HEK293T (cell line): ENCODE measurements around the gene HIGD2A.

Source experiments
- CTCF ChIA-PET: fragments of 350-600 bp; formaldehyde crosslinking; extraction: SDS; loops from one replicate; lab custom pipeline; 2021; ENCODE audit warnings: antibody characterized with exemption, inconsistent platforms; lab: Yijun Ruan, JAX
- POLR2A ChIA-PET: fragments of 350-600 bp; formaldehyde crosslinking; extraction: SDS; loops from one replicate; lab custom pipeline; 2020; ENCODE audit warnings: antibody characterized with exemption, inconsistent platforms; lab: Yijun Ruan, JAX
- DNase-seq: peaks from one replicate; pipeline ENCODE4 v3.0.0; 2012; ENCODE audit warnings: mixed read lengths; ENCODE audit errors: extremely low spot score
- ARNT ChIP-seq: fragments of 450-650 bp; IDR thresholded peaks from 2 replicates; pipeline ENCODE4 v1.6.1; 2017; ENCODE audit warnings: mild to moderate bottlenecking
- BHLHE40 ChIP-seq: fragments of 450-650 bp; IDR thresholded peaks from 2 replicates; pipeline ENCODE4 v1.6.1; 2016; ENCODE audit warnings: mild to moderate bottlenecking, moderate library complexity, borderline replicate concordance
- CTBP1 ChIP-seq: fragments of 450-650 bp; IDR thresholded peaks from 2 replicates; pipeline ENCODE4 v1.6.1; 2016; ENCODE audit warnings: borderline replicate concordance
- ELF4 ChIP-seq: fragments of 450-650 bp; IDR thresholded peaks from 2 replicates; pipeline ENCODE4 v1.6.1; 2017; ENCODE audit warnings: antibody characterized with exemption
- FOXA1 ChIP-seq: fragments of 450-650 bp; IDR thresholded peaks from 2 replicates; pipeline ENCODE4 v1.6.1; 2016; ENCODE audit warnings: mild to moderate bottlenecking
- FOXK2 ChIP-seq: fragments of 450-650 bp; IDR thresholded peaks from 2 replicates; pipeline ENCODE4 v1.6.1; 2016; ENCODE audit warnings: mild to moderate bottlenecking
- FOXM1 ChIP-seq: fragments of 450-650 bp; IDR thresholded peaks from 2 replicates; pipeline ENCODE4 v1.6.1; 2017; ENCODE audit warnings: mild to moderate bottlenecking, borderline replicate concordance
- HDGF ChIP-seq: fragments of 450-650 bp; IDR thresholded peaks from 2 replicates; pipeline ENCODE4 v1.6.1; 2017; ENCODE audit warnings: antibody characterized with exemption, borderline replicate concordance
- L3MBTL2 ChIP-seq: fragments of 450-650 bp; conservative IDR thresholded peaks from 2 replicates; pipeline ENCODE4 v1.6.1; 2016; ENCODE audit warnings: mild to moderate bottlenecking
- LEF1 ChIP-seq: fragments of 450-650 bp; IDR thresholded peaks from 2 replicates; pipeline ENCODE4 v1.6.1; 2017; ENCODE audit warnings: mild to moderate bottlenecking, borderline replicate concordance
- NFRKB ChIP-seq: fragments of 450-650 bp; IDR thresholded peaks from 2 replicates; pipeline ENCODE4 v1.6.1; 2016; ENCODE audit warnings: mild to moderate bottlenecking, moderate library complexity
- SP1 ChIP-seq: fragments of 450-650 bp; IDR thresholded peaks from 2 replicates; pipeline ENCODE4 v1.6.1; 2017
- SUZ12 ChIP-seq: fragments of 450-650 bp; IDR thresholded peaks from 2 replicates; pipeline ENCODE4 v1.6.1; 2016; ENCODE audit warnings: mild to moderate bottlenecking
- TARDBP ChIP-seq: fragments of 450-650 bp; IDR thresholded peaks from 2 replicates; pipeline ENCODE4 v1.6.1; 2016
- ZNF384 ChIP-seq: fragments of 450-650 bp; IDR thresholded peaks from 2 replicates; pipeline ENCODE4 v1.6.1; 2016
- TF ChIP-seq, protein P1 (sequence below): fragments of 450-650 bp; IDR thresholded peaks from 2 replicates; pipeline ENCODE4 v1.6.1; 2016

Gene HIGD2A

GRCh38 chr5:176425791-176426190 lies 37.2 kb downstream of the HIGD2A start:
- ChIA-PET CTCF (interaction anchor here (1.4 kb wide), 1 partner anchor 9 kb away, joined by 3 read pairs; no protein-coding TSS in a partner anchor), POLR2A (no interaction called here)
- TF ChIP-seq SUZ12 (no peak), HDGF (no peak), NFRKB (no peak), ARNT (no peak), CTBP1 (no peak), FOXA1 (no peak), FOXM1 (no peak), ZNF384 (no peak), SP1 (no peak), L3MBTL2 (no peak), LEF1 (no peak), FOXK2 (no peak), BHLHE40 (no peak), TARDBP (no peak), ELF4 (no peak)
- TF ChIP-seq, protein P1, sequence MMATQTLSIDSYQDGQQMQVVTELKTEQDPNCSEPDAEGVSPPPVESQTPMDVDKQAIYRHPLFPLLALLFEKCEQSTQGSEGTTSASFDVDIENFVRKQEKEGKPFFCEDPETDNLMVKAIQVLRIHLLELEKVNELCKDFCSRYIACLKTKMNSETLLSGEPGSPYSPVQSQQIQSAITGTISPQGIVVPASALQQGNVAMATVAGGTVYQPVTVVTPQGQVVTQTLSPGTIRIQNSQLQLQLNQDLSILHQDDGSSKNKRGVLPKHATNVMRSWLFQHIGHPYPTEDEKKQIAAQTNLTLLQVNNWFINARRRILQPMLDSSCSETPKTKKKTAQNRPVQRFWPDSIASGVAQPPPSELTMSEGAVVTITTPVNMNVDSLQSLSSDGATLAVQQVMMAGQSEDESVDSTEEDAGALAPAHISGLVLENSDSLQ = no peak
- DNase-seq = no peak

- POLR2A ChIA-PET = interaction anchor here (1.1 kb wide), 1 partner anchor 21 kb away, joined by 4 read pairs; the partner anchor contains the start of gene FAF2
- DNase-seq = no peak
- CTCF ChIA-PET = interaction anchor here (1.5 kb wide), 1 partner anchor 21 kb away, joined by 3 read pairs; no protein-coding TSS in a partner anchor
- TF ChIP-seq L3MBTL2 (no peak), ARNT (no peak), FOXA1 (no peak), SUZ12 (no peak), ZNF384 (no peak), TARDBP (no peak), FOXK2 (no peak), LEF1 (no peak), FOXM1 (no peak), NFRKB (no peak), SP1 (no peak), HDGF (no peak), ELF4 (no peak)
- TF ChIP-seq, protein P1 = no peak
These were observed 38.3 kb downstream of the HIGD2A start for GRCh38 chr5:176426876-176427275.

GRCh38 chr5:176427971-176428370 lies 39.4 kb downstream of the HIGD2A start:
- POLR2A ChIA-PET = no interaction called here
- DNase-seq = no peak
- TF ChIP-seq CTBP1 (no peak), FOXA1 (no peak), FOXK2 (no peak), SP1 (no peak), ZNF384 (no peak), BHLHE40 (no peak), SUZ12 (no peak), ELF4 (no peak)
- CTCF ChIA-PET = interaction anchor here (0.9 kb wide), 1 partner anchor 23 kb away, joined by 3 read pairs; no protein-coding TSS in a partner anchor

GRCh38 chr5:176429972-176430371 lies 41.4 kb downstream of the HIGD2A start:
- CTCF ChIA-PET = interaction anchor here (0.7 to 1.1 kb wide), 2 partner anchors 18 to 45 kb away, joined by 3 to 5 read pairs; no protein-coding TSS in a partner anchor
- no peak for DNase-seq

GRCh38 chr5:176432707-176433106 lies 44.2 kb downstream of the HIGD2A start:
- TF ChIP-seq FOXM1 (no peak), FOXK2 (no peak), ARNT (no peak), LEF1 (no peak), L3MBTL2 (no peak), CTBP1 (no peak), HDGF (no peak), ZNF384 (no peak), TARDBP (no peak), SP1 (no peak), SUZ12 (no peak), NFRKB (no peak), FOXA1 (no peak), BHLHE40 (no peak), ELF4 (no peak)
- TF ChIP-seq, protein P1 = no peak
- ChIA-PET CTCF (no interaction called here), POLR2A (no interaction called here)
- DNase-seq = no peak

More at GRCh38 chr5:176429972-176430371, 41.4 kb downstream of the HIGD2A start:
- POLR2A ChIA-PET = interaction anchor here (2.0 kb wide), 1 partner anchor 18 kb away, joined by 10 read pairs; the partner anchor contains the start of gene FAF2
- TF ChIP-seq ZNF384 (no peak), FOXK2 (no peak)

GRCh38 chr5:176436656-176437055 lies 48.1 kb downstream of the HIGD2A start:
- ChIA-PET CTCF (no interaction called here), POLR2A (no interaction called here)
- TF ChIP-seq LEF1 = no peak
- TF ChIP-seq ARNT = no peak
- TF ChIP-seq NFRKB = no peak
- no peak for TF ChIP-seq L3MBTL2
- no peak for TF ChIP-seq ZNF384
- TF ChIP-seq FOXA1 = no peak
- TF ChIP-seq HDGF = no peak
- no peak for TF ChIP-seq SUZ12
- TF ChIP-seq ELF4 = no peak
- TF ChIP-seq CTBP1 = no peak
- TF ChIP-seq, protein P1 = no peak
- TF ChIP-seq SP1 = no peak
- no peak for TF ChIP-seq TARDBP
- TF ChIP-seq FOXK2 = no peak
- no peak for TF ChIP-seq FOXM1
- TF ChIP-seq BHLHE40 = no peak
- DNase-seq = no peak
